ENCODE data around the gene AUTS2.

AUTS2 gene

DNA sequence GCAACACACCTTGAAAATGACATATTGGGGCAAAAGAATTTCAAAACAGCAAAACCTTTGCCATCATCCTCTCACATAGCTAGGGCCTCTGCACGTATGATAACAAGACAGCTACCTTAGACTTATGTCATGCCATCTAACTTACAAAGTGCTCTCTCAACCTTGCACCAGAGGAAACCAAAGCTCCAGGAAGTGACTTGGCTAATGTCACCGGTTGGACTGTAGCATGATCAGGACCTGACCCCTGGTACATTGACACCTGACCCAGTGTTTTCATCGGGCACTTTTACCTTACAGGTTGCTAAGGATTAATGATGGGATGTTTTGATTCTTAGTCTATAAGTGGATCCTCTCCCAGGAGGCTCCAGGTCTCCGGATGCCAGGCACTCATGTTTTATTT is 1003.8 kb downstream of the AUTS2 start:
- DNase-seq (ENCODE audit: low spot score) = no peak

DNA sequence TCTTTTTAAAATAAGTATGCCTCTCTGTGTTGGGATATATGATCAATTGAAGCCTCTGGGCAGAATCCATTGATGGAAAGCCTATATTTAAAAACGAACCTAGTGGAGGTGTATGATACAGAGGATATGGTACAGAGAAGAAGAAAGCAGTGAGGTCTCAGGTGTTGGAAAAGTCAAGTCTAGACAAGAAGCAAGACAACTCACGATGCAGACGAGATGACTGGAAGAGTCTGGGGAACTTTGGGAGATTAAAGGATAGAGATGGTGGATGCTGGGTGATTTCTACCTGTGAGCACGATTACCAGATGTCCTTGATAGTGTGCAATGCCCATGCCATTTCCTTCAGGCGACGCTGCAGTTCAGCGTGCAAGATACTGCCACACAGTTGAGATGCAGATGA is 1009.0 kb downstream of the AUTS2 start:
- DNase-seq (ENCODE audit: low spot score) = no peak

DNA sequence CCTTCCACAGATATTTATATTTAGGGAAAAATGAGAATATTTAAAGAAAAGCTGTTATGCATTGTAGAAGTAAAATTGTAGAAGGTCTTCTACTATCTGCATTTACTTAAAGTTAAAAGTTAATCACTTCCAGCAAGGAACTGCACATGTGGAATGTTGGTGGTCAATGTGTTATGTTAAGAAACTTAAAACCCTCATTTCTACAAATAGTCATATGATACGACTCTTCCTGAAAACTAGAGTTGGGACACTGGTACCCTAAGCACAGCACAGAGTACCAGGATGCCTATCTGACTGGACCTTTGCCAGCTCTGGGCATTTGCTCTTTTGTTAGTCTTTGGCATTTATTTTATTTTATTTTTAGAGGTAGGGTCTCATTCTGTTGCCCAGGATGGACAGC is 1009.5 kb downstream of the AUTS2 start:
- no peak for DNase-seq (ENCODE audit: low spot score)

DNA sequence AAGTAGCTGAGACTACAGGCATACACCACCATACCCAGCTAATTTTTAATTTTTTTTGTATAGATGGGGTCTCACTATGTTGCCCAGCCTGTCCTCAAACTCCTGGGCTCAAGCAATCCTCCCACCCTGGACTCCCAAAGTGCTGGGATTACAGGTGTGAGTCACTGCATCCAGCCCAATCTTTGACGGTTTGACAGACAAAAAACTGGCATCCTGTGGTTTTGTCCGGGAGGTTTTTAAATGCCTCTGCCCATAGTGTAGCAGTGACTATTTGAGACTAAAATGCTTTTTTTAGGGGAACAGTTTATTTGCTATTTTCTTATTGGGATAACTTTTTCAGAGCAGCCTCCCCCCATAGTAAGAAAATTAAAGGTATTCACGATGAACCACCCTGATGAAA is 1010.0 kb downstream of the AUTS2 start:
- no peak for DNase-seq (ENCODE audit: low spot score)

DNA sequence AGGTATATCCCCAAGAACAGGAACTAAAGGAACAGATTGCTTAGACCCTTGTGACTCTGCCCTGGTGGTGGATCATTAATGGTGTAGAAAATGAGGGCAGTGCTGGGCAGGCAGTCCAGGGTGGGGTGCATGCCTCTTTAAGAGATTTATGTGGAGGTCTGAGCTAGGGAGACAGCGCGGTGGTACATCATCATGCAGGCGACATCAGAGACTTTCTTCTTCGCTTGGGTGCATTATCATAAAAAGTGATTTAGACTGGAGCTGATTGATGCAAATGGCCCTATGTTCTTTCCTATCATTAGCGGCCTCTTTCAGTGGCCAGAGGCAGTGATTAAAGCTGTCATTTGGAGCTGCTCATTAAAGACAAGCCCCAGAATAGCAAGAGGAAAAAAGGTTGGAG is 1014.5 kb downstream of the AUTS2 start:
- DNase-seq (ENCODE audit: low spot score) = no peak

DNA sequence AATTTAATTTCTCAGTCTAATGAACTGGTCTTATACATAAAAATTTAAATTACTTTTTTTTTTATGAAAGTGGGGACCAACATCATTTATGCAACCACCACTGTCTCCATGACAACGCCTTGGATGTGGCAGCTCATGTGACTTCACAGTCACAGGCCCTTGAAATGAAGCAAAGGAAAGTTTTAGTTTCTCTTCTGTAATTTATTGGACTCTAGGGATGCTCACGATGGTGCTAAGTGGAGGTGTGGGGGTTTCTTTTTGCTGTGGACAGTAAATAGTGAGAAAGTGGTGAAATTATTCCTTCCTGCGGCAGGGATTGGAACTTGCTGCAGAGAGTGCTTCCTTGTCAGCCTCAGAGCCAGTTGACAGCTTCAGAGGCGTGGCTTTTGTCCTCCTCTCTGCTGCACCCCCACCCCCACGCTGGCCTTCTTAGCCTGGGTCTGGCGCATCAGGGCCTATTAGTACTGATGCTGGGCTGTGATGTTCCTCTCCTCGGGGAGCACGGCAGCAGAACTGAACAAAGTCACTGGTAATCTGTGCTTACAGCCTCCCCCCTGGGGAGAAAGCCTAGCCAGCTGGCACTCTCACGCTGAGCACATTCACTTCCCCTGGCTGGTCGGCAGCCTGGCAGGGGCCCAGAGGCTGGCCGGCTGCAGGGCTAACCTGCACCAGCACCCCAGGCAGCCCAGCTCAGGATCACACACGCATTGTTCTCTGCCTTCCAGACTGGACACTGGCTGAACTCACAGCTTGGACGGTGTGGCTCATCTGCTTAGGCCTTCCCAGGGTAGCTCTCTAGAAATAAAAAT is 1016.2 kb downstream of the AUTS2 start:
- no peak for DNase-seq (ENCODE audit: low spot score)

DNA sequence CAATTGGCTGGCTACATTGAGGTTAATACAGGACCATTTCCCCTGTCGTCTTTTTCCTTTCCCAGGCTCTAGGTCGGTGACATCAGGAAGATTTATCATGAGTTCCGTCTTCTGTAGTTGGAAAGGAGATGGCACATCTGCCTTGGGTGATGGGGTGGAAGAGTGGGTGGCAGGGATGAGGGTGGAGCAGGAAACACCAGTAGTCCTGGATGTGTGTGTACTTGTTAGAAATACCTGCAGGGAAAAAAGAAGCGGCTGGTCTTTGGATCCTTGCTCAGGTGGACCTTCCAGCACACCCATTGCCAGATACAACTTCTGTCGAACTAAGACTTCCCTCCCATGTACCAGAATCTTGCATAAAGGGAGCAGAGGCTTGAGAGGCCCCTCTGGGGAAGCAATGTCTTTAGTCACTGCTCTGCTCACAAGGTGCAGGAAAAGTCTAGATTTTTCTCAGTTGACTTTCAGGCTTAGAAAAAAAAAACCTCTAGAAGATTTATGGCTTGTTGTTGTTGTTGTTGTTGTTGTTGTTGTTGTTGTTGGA is 1016.9 kb downstream of the AUTS2 start:
- DNase-seq (ENCODE audit: low spot score) = no peak

DNA sequence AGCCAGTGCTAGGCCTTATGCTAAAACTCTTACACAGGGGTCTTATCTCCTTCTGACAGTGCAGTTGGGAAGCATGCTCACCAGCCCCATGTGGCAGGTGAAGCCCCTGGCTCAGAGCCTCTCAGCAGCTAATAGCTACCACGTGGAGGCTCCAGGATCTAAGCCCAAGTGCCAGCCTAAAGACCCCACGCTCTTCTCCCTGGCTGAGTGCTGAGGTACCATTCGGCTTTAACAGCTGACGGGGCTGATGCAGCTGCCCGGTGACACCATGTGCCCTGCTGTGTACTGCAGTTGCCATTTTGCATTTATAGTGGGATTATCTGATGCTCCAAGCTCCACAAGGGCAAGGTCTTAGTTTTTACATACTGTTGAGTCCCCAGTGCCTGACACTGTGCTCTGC is 1017.9 kb downstream of the AUTS2 start:
- DNase-seq (ENCODE audit: low spot score) = no peak

DNA sequence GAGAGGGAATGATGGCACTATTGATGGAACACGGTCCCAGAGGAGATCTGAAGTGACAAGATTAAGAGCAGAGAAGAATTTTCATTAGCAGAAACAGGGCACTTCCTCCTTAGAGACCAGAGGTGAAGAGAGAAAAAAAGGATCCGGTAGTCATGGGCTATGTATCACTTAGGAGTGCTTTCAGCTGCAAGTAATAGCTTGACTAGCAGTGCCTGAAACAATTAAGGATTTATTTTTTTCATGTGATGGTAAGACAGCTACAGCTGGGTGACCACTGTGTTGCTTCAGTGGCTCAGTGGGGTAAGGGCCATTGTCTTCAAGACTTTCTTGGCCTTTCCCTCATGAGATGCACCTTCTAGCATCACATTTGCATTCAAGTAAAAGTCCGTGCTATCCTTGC is 1018.5 kb downstream of the AUTS2 start:
- DNase-seq (ENCODE audit: low spot score) = no peak

DNA sequence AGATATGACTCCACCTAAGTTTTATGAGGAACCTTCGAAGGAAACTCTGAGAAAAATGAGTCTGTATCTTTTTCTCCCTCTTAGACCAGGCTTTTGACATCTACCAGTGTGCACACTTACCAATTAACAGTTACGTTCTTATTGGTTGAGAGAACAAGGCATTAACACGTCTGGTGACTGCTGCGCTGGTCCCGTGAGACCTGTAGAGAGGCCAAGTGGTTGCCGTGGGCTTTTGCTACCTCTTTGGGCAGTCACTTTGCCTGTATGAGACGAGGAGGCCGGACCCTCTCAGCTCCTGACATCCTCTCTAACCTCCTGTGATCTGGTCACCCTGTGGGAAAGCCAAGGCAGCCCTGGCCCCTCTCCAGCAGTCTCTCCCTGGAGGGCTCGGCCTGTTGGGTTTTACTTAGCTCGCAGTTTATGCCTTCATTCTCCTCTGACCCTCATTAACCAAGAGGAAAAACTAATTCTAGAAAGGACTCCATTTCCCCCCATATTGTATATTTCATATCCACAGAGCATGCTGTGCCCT is 1019.8 kb downstream of the AUTS2 start:
- DNase-seq (ENCODE audit: low spot score) = no peak

DNA sequence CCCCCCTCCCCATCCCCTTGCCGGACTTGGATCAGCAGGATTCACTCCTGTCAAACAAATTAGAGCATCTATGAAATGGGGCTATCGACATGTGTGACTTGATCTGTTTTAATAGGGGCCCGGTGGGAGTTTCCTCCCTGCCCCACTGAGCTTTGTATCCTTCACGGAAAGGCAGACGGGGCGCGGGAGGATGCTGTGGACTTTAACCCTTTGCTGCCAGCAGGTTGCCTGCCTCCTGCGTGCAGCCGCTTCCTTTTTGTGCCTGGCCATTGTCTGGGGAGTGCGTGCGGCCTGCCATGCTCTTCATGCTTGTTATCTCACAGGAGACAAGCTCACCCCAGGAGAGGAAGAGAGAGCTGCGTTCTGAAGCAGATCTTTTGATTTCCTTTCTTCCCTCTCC is 1020.9 kb downstream of the AUTS2 start:
- DNase-seq (ENCODE audit: low spot score) = no peak

DNA sequence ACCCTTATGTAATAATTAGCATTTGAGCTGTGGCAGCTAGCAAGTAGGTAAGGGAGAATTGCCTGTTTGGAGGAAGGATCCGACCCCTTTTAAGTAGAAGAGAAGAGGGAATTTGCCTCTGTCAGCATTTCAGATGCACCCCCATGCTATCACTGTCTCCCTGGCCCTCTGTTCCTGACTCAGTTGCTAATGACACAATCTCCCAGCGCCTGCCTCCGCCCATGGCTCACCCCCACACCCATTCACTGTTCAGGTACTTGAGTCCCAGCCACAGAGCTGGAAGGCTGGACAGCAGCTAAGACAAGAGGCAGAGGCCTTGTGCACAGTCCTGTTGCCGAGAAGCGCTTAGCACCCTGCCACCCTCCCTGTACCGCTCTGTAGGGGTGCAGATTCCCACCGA is 1021.4 kb downstream of the AUTS2 start:
- no peak for DNase-seq (ENCODE audit: low spot score)

DNA sequence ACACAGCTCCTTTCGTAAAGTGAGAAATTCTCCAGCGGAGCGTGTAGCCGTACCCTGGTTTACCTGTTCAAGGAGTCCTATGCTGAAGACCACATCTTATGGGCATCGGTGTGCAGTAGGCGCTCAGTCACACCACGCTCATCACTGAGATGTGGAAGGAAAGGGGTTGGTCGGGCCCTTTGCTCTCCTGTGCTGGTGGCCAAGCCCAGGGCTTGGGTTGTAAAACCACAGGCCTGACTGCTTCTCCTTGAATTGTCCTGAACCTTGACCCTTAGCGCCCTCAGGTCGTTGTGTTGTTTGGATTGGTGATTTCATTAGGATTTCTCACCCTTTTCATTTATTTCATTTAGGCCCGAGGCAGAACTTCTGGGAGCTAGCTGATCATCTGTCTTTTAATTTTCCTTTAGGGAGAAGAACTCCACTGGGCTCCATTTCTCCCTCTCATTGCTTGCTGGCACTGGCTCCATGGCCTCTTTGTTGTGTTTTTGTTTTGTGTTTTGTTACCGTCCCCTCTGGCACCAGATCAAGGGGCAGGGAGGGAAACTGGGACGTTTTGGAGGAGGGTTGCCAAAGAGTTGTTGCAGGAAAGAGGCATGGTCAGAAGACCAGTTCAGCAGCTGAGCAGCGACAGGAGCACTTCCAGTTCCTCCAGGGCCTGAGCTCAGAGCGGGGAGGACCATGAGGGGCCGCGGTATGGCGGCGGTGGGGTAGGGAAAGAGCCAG is 1022.2 kb downstream of the AUTS2 start:
- no peak for DNase-seq (ENCODE audit: low spot score)

DNA sequence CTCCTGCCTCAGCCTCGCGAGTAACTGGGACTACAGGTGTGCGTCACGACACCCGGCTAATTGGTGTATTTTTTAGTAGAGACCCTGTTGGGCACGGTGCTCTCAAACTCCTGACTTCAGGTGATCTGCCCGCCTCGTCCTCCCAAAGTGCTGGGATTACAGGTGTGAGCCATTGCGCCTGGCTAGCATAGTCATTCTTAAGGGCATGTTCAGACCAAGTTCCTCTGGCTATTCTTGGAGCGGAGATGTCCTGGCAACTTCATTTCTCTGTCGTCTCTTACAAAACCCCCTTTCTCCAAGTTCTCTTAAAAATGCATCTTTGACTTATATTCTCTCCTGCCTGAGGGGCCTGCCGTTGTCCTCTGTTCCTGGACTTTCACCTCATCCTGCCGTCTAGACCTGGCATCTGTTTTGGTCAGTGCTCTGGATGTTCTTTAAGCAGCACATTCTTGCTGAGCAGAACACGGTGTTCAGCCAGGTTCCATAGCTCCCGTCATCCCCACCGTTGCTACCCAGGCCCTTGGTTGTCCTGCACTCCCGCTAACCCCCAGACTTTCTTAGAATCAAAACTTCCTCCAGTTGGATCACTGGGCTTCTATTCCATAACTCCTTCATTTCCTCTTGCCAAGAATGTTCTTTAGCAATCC is 1023.8 kb downstream of the AUTS2 start:
- no peak for DNase-seq (ENCODE audit: low spot score)

DNA sequence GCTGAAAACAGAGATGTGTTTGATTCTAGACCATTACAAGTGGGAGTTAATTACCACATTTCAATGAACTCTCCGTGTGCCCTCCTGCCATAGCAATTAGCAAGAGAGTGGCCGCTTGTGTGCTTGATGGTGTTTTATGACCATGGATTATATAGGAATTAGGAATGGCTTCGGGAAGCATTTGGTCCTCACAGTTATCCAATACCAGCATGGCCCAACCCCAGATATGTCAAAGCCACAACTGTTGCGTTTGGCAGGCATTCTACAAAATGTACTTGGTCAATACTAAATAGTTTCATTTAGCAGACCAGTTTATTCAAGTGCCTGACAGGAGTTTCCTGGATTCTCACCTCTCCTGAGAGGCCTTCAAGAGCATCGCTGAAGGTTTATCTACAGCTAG is 1024.7 kb downstream of the AUTS2 start:
- DNase-seq (ENCODE audit: low spot score) = no peak

DNA sequence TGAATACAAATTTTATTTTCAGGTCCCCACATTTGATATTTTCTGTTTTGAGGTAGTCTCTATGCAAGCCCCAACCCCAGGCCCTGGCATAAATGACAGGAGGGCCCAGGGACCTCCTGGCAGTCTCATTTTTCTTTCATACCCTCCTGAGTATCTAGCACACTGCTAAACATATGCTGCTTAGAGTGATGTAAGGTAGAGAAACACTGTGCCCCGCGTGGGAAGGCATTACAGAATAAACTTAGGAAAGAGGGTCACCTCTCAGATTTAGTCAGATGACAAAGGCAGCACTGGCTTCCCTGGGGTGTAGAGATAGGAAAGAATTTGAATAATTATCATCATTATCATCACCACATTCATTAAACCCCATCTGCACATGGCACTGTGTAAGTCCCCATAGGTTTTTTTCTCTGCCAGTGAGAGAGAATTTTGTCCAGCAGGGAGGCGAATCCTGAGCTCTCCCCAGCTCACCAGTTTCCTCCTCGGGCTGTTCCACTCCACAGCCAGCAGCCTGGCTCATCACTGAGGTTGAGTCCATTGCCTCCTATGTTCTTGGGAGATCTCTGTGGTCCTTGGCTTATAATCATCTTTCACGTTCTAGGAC is 1026.3 kb downstream of the AUTS2 start:
- DNase-seq (ENCODE audit: low spot score) = no peak

DNA sequence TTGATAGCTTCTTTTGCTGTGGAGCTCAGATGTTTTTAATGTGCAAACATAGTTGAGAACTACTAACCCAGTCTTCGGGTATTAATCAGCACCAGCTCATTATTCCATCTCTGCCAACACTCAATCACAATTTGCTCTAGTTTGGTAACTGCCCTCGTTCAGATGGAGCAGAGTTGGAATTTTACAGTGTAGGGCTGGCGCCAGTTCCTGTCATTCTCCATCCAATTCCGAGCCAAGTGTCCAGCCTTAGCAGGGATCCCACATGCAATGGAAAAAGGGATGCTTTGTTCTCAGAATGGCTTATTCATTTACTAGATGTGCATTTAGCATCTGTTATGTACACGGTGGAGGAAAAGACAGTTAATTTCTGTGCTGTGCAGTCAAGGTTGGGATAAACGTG is 1029.2 kb downstream of the AUTS2 start:
- no peak for DNase-seq (ENCODE audit: low spot score)

DNA sequence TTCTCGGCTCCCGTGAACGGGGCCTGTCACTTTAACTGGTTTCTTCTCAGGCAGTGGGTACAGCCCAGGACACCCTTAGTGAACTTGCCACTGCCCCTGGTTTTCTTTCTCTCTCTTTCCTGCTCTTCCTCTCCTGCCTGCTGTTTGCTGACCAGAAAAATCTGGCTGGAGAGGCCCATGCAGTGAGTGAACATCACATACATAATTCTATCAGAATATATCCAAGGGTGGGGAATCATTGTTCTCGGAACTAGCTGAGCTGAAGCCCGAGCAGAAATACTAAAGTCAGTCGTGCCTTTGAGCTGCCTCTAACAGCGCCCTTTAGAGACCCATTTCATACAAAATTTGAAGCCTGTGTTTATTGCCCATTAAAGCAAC is 1032.2 kb downstream of the AUTS2 start:
- no peak for DNase-seq (ENCODE audit: low spot score)

DNA sequence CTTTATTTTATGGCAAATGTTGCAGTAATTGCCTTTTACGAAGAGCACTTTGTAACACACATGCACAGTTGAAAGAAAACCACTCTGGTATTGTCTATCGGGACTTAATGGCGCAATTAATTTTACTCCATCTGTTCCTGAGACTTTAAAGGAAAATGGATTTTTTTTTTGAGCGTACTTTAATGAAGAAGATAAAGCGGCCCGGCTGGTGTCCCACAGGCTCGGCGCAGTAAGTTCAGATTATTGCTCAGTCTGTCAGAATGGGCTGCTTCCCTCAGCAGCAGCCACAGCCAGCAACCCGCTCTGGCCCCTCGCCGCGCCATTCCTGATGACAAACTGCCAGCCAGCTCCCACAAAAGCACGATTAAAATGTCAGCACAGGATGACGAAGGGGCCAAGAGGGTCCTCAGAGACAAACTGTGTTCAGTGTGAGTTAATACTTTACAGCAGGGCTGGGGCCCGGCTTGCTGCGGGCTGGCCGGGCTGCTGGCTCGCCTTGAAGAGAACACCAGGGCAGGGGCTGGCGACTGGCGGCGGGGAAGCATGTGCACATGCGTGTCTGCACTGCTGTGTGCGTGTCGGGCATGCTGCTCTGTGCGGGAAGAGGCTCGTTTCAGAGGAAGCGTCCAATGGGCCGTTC is 1032.7 kb downstream of the AUTS2 start:
- DNase-seq (ENCODE audit: low spot score) = no peak

DNA sequence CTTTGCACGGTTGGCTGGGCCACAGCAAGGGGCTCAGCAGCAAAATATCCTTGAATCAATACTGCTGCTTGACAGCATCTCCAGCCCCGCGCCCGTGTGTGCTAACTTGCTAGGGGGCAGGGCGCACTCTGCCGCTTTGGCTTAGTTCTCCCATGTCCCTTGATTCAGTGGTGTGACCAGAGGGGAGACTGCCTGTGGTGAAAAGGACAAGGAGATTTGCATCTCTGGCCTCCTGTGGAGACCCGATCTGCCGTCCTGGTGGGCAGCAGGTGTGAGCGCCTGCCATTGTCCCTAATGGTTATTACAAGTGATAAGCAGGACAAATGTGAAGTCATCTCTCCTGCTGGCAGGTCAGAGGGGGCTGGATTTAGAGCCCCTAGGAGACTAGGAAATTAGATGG is 1033.4 kb downstream of the AUTS2 start:
- DNase-seq (ENCODE audit: low spot score) = no peak

DNA sequence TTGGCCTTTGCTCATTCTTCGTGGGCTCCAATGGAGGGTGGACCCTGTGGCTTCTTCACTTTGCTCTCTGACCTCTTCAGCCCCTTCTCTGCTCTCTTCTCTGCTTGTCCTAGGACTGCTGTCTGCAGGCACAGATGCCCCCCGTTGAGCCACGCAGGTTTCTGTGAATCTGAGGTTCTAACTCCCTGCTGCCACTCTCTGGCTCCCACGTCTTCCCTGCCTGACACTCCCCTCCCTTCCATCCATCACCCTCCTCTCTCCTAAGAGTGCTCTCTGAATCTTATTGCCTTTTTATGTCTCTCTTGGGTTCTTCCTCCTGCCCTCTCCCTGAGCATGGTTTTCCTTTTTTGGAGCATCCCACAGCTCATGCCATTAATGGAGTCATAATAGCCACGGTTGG is 1034.1 kb downstream of the AUTS2 start:
- DNase-seq (ENCODE audit: low spot score) = no peak

DNA sequence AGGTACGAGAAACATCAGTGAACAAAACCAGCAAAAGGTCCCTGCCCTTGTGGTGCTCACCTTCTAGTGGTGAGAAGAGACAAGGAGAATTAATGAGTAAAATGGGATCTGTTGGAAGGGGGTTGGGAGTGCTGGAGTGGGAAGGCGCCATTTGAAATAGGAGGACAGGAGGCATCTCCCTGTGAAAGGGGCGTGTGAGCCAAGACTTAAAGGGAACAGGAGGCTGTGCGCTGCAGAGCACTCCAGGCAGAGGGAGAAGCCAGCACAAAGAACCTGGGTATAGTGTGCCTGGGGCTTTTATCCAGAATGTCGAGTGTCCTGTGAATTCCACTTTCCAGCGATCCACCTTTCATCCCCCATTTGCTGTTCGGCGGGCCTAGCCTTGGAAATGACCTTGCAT is 1035.8 kb downstream of the AUTS2 start:
- no peak for DNase-seq (ENCODE audit: low spot score)
